Left renal cortex interstitium (tissue), 4 donors: ENCODE measurements around the gene PLEKHA6. TPM values are rescaled to one million over a fixed set of nuclear protein-coding genes. Genes with fewer than 3 reads are reported as not detected.

ENCODE experiments used
- DNase-seq, 4 donors: peaks; one replicate each; pipeline ENCODE4 v3.0.0-alpha.2; 2013; ENCODE audit warnings: low read depth in 4 of 4, low spot score in 2 of 4, missing footprints in 1 of 4
- polyA plus RNA-seq, 4 donors: library from polyadenylated mRNA; unstranded; fragments of 120-200 nt; gene quantifications; one replicate each; pipeline ENCODE4 v1.2.1, GENCODE V29; 2013; ENCODE audit not compliant: insufficient read length in 4 of 4

PLEKHA6 gene
- polyA plus RNA-seq, 4 donors: 44.7 to 64.2 (median 45.7) TPM

GRCh38 chr1:204198348-204199340 lies 161.1 kb downstream of the PLEKHA6 start:
- no peak for DNase-seq

- DNase-seq: no peak
These were observed 162.7 kb downstream of the PLEKHA6 start for GRCh38 chr1:204197068-204197467.

- no peak for DNase-seq
These were observed 163.5 kb downstream of the PLEKHA6 start, which contains the start of gene KISS1 for GRCh38 chr1:204196068-204196795. Gene KISS1, minus strand, starts transcription at chr1:204196491. Its CDS starts 3,615 bp downstream, at chr1:204192876.

- no peak for DNase-seq
These were observed 165.0 kb downstream of the PLEKHA6 start for GRCh38 chr1:204194771-204195170.

GRCh38 chr1:204194080-204194479 lies 165.6 kb downstream of the PLEKHA6 start:
- no peak for DNase-seq

GRCh38 chr1:204192589-204193352 lies 167.0 kb downstream of the PLEKHA6 start:
- no peak for DNase-seq

- DNase-seq: no peak
These were observed 167.7 kb downstream of the PLEKHA6 start for GRCh38 chr1:204192046-204192445.

GRCh38 chr1:204191456-204191855 lies 168.3 kb downstream of the PLEKHA6 start:
- DNase-seq: no peak

- no peak for DNase-seq
These were observed 169.2 kb downstream of the PLEKHA6 start for GRCh38 chr1:204190212-204191211.

GRCh38 chr1:204188959-204189639 lies 170.6 kb downstream of the PLEKHA6 start:
- no peak for DNase-seq

GRCh38 chr1:204186597-204186996 lies 173.1 kb downstream of the PLEKHA6 start:
- DNase-seq: no peak

- no peak for DNase-seq
These were observed 178.6 kb downstream of the PLEKHA6 start for GRCh38 chr1:204181116-204181515.

GRCh38 chr1:204180133-204180532 lies 179.6 kb downstream of the PLEKHA6 start:
- DNase-seq: no peak

- DNase-seq: no peak
These were observed 181.0 kb downstream of the PLEKHA6 start for GRCh38 chr1:204178487-204179281.

GRCh38 chr1:204177133-204177532 lies 182.6 kb downstream of the PLEKHA6 start:
- DNase-seq: no peak

- no peak for DNase-seq
These were observed 183.7 kb downstream of the PLEKHA6 start for GRCh38 chr1:204176049-204176448.

- no peak for DNase-seq
These were observed 184.8 kb downstream of the PLEKHA6 start for GRCh38 chr1:204174958-204175357.

- DNase-seq: no peak
These were observed 187.2 kb downstream of the PLEKHA6 start for GRCh38 chr1:204172404-204173029.
